ENCODE measurements around the gene DNPEP.

DNA sequence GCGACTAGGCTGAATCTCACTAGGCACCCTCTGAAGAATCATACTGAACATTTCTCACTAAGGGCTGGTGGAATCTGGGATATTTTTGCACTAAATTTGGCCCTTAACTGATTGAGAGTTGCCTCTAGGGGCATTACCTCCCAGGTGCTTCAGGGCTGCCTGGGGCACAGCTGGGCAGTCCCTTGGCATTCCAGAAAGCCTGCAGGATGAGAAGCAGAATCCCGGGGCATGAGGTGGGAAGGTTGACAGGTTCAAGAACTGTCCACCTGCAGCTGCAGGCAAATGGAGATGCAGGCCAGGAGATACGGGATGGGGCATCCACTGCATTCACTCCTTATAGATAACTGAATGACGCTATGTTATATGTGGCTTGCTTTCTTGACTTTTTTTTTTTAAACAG is 62.6 kb downstream of the DNPEP start:
- no peak for TF ChIP-seq CTCF (conservative IDR thresholded peaks at IDR 0.05; ENCODE audit: low read length)
- no peak for TF ChIP-seq EZH2phosphoT487 (IDR thresholded peaks at IDR 0.05; ENCODE audit: borderline replicate concordance, low read depth, low read length)

Measured in OCI-LY7 (cell line).